ENCODE results near the gene THSD4. TPM values are rescaled to one million over a fixed set of nuclear protein-coding genes. Genes with fewer than 3 reads are reported as not detected.

THSD4 gene
- total and polyA plus RNA-seq, 2 of the 8 experiments (the other 6 are each of a cell fraction or from before 2014, with no cell fraction given), result 2.5 to 6.2 TPM

GRCh38 chr15:71822890-71823630 lies 707.8 kb downstream of the THSD4 start:
- 92% methylated on average over 3 of the region's 3 CpGs; no CpG with 5 or more reads in 1 of the 2 experiments for WGBS, 2 experiments (ENCODE audit: extremely low coverage in 1 of 2, insufficient coverage in 1 of 2, insufficient read length in 1 of 2, insufficient replicate concordance in 2 of 2, low coverage in 1 of 2, low lambda C conversion rate in 2 of 2, missing lambda C conversion rate in 1 of 2)
- H2AK5ac ChIP-seq (ENCODE audit: low read depth, low read length), result no peak overlapping the region
- no peak for FAIRE-seq
- ChIA-PET CTCF (ENCODE audit: partially characterized antibody) (no interaction called here), POLR2A (ENCODE audit: partially characterized antibody) (no interaction called here)
- peaks cover 0 to 22% (median 7%) of the 10 kb centered on the region in 4 experiments; a peak in 3 of 8 replicates for H3K36me3 ChIP-seq (ENCODE audit: control insufficient read depth in 2 of 4, insufficient read depth in 4 of 4, low read length in 3 of 4)
- no peak overlapping the region for H3K4me3 ChIP-seq (ENCODE audit: extremely low read depth in 1 of 4, insufficient read depth in 2 of 4, low read depth in 3 of 4, low read length in 4 of 4)
- H2BK20ac ChIP-seq (ENCODE audit: low read length), result no peak overlapping the region
- no peak overlapping the region for H3K23ac ChIP-seq (ENCODE audit: insufficient read length)
- H3K14ac ChIP-seq (ENCODE audit: insufficient read length), result no peak overlapping the region
- H3K18ac ChIP-seq (ENCODE audit: extremely low read depth, low read length), result no peak overlapping the region
- H4K5ac ChIP-seq (ENCODE audit: insufficient read length, low read depth, low read length), result no peak overlapping the region
- no peak overlapping the region for H3K56ac ChIP-seq (replicated peaks; ENCODE audit: insufficient read length, low read depth, low read length)
- H2AFZ ChIP-seq (ENCODE audit: low read length), result no peak overlapping the region
- TF ChIP-seq MAFK (IDR thresholded peaks at IDR 0.05; ENCODE audit: low read depth, low read length) (no peak), EP300 (IDR thresholded peaks at IDR 0.05; ENCODE audit: borderline replicate concordance in 1 of 2, low read depth in 2 of 2, low read length in 2 of 2) (no peak), EZH2 (IDR thresholded peaks at IDR 0.05; ENCODE audit: low read depth, low read length, severe bottlenecking) (no peak)
- H2BK5ac ChIP-seq (ENCODE audit: low read depth, low read length), result no peak overlapping the region
- H3K79me1 ChIP-seq (ENCODE audit: low read depth, low read length), result no peaks in the 10 kb centered on the region
- H3K4me1 ChIP-seq (replicated peaks in 1 of 4; ENCODE audit: control insufficient read depth in 3 of 4, insufficient read depth in 4 of 4, low read length in 3 of 4), result peaks cover 0 to 12% (median 7%) of the 10 kb centered on the region in 4 experiments; a peak in 4 of 7 replicates
- no peak overlapping the region for H4K91ac ChIP-seq (replicated peaks; ENCODE audit: insufficient read length, low read length)
- no peak overlapping the region for H3K4me2 ChIP-seq (ENCODE audit: insufficient read depth in 1 of 2, low read depth in 2 of 2, low read length in 2 of 2)
- H2BK120ac ChIP-seq (replicated peaks; ENCODE audit: low read depth, low read length), result no peak overlapping the region
- peaks cover 9 to 21% of the 10 kb centered on the region in 2 experiments; a peak in 3 of 4 replicates for H3K9me3 ChIP-seq (ENCODE audit: insufficient read depth in 2 of 2, low read depth in 1 of 2, low read length in 1 of 2)
- no peaks in the 10 kb centered on the region for H3K23me2 ChIP-seq (ENCODE audit: low read depth, low read length)
- DNase-seq (ENCODE audit: low read depth in 1 of 2, low spot score in 2 of 2), result no peak
- H3K27ac ChIP-seq (ENCODE audit: low read depth, low read length), result no peak overlapping the region
- no peak overlapping the region for H4K8ac ChIP-seq (ENCODE audit: extremely low read depth, insufficient read depth, low read length)
- no peaks in the 10 kb centered on the region for H3K27me3 ChIP-seq (replicated peaks in 1 of 4; ENCODE audit: control insufficient read depth in 3 of 4, extremely low read depth in 1 of 4, insufficient read depth in 3 of 4, low read length in 3 of 4)
- H3K79me2 ChIP-seq (ENCODE audit: control insufficient read depth in 1 of 2, insufficient read depth in 2 of 2, low read length in 2 of 2), result no peaks in the 10 kb centered on the region
- H4K20me1 ChIP-seq (replicated peaks in 1 of 2; ENCODE audit: control insufficient read depth in 1 of 2, insufficient read depth in 2 of 2, low read length in 2 of 2), result no peaks in the 10 kb centered on the region
- no peak overlapping the region for H3K9ac ChIP-seq (replicated peaks in 1 of 4; ENCODE audit: extremely low read depth in 1 of 4, low read depth in 3 of 4, low read length in 3 of 4)
- H2BK12ac ChIP-seq (ENCODE audit: low read depth, low read length), result no peak overlapping the region
- no peak overlapping the region for H3K4ac ChIP-seq (replicated peaks; ENCODE audit: insufficient read length, low read depth, low read length)
- H2BK15ac ChIP-seq (ENCODE audit: low read length), result no peak overlapping the region

All from H1 (cell line).